IPS DF 4.7 (cell line): ENCODE data around the gene SPEN.
"Not testable (repeated sequence)": the region's sequence is repeated elsewhere in the genome, so short reads cannot be mapped to it uniquely, and the experiment has no call there.

Experiments used
- DNase-seq: peaks from one replicate; pipeline ENCODE4 v3.0.0-alpha.2; 2013; ENCODE audit warnings: low spot score; ENCODE audit errors: extremely low read depth

The SPEN gene

GRCh38 chr1:15834406-15835204 lies 12.9 kb upstream of the SPEN start:
- no peak for DNase-seq

- DNase-seq = no peak
These were observed 12.2 kb upstream of the SPEN start for GRCh38 chr1:15835205-15835740.

GRCh38 chr1:15835741-15836510 lies 11.6 kb upstream of the SPEN start:
- no peak for DNase-seq

- DNase-seq = not testable (repeated sequence)
These were observed 11.1 kb upstream of the SPEN start for GRCh38 chr1:15836511-15836771.

- no peak for DNase-seq
These were observed 10.5 kb upstream of the SPEN start for GRCh38 chr1:15836772-15837669.

GRCh38 chr1:15837931-15838330 lies 9.6 kb upstream of the SPEN start:
- no peak for DNase-seq

GRCh38 chr1:15838721-15839120 lies 8.8 kb upstream of the SPEN start:
- DNase-seq = no peak

GRCh38 chr1:15843826-15844572 lies 3.5 kb upstream of the SPEN start:
- no peak for DNase-seq

- DNase-seq = not testable (repeated sequence)
These were observed 1.5 kb upstream of the SPEN start for GRCh38 chr1:15846056-15846455.

GRCh38 chr1:15847893-15848142 lies 311 bp downstream of the SPEN start:
- no peak for DNase-seq

GRCh38 chr1:15848143-15848928 lies 829 bp downstream of the SPEN start:
- DNase-seq = no peak

- DNase-seq = no peak
These were observed 1.6 kb downstream of the SPEN start for GRCh38 chr1:15848929-15849774.

- no peak for DNase-seq
These were observed 2.3 kb downstream of the SPEN start for GRCh38 chr1:15849775-15850324.

GRCh38 chr1:15850471-15851001 lies 3.0 kb downstream of the SPEN start:
- DNase-seq = no peak

GRCh38 chr1:15851210-15852035 lies 3.9 kb downstream of the SPEN start:
- no peak for DNase-seq

- DNase-seq = no peak
These were observed 4.7 kb downstream of the SPEN start for GRCh38 chr1:15852036-15852827.

GRCh38 chr1:15852828-15853302 lies 5.4 kb downstream of the SPEN start:
- DNase-seq = no peak
